ENCODE data around the gene LPIN1. TPM values are rescaled to one million over a fixed set of nuclear protein-coding genes. Genes with fewer than 3 reads are reported as not detected.

LPIN1 gene
- 17.3 TPM for polyA plus RNA-seq

GRCh38 chr2:11746376-11746806 lies at the start of gene LPIN1:
Gene LPIN1 (plus strand): TSS chr2:11746632. CDS start chr2:11765542, 18,910 bp downstream.
- Mint-ChIP-seq H3K4me1 (peaks cover 52 to 60% (median 53%) of the 10 kb centered on the region in 3 donors), H3K27ac (peak within 1 kb of the TSS; percentile 15 to 97 (median 87)), H3K36me3 (no peaks in the 10 kb centered on the region), H3K27me3 (no peaks in the 10 kb centered on the region), H3K9me3 (no peaks in the 10 kb centered on the region), H3K4me3 (peak within 1 kb of the TSS; percentile 85 to 97 (median 90))

- Mint-ChIP-seq H3K27ac (no peak overlapping the region), H3K36me3 (no peaks in the 10 kb centered on the region), H3K4me1 (peaks cover 0 to 5% (median 2%) of the 10 kb centered on the region in 3 donors), H3K4me3 (no peak overlapping the region), H3K9me3 (no peaks in the 10 kb centered on the region), H3K27me3 (peaks cover 2% of the 10 kb centered on the region)
Observed at GRCh38 chr2:11696736-11697102, 49.7 kb upstream of the LPIN1 start.

GRCh38 chr2:11697103-11697871 lies 49.1 kb upstream of the LPIN1 start:
- peaks cover 2% of the 10 kb centered on the region for H3K27me3 Mint-ChIP-seq
- peaks cover 0 to 5% (median 2%) of the 10 kb centered on the region in 3 donors for H3K4me1 Mint-ChIP-seq
- no peak overlapping the region for H3K4me3 Mint-ChIP-seq
- no peak overlapping the region for H3K27ac Mint-ChIP-seq
- no peaks in the 10 kb centered on the region for H3K9me3 Mint-ChIP-seq
- H3K36me3 Mint-ChIP-seq = no peaks in the 10 kb centered on the region

- no peak overlapping the region for H3K27ac Mint-ChIP-seq
- no peaks in the 10 kb centered on the region for H3K27me3 Mint-ChIP-seq
- no peaks in the 10 kb centered on the region for H3K9me3 Mint-ChIP-seq
- peaks cover 0 to 2% (median 0%) of the 10 kb centered on the region in 3 donors for H3K4me1 Mint-ChIP-seq
- H3K36me3 Mint-ChIP-seq = no peaks in the 10 kb centered on the region
- H3K4me3 Mint-ChIP-seq = no peak overlapping the region
Observed at GRCh38 chr2:11698009-11698922, 48.2 kb upstream of the LPIN1 start.

- no peak overlapping the region for H3K27ac Mint-ChIP-seq
- H3K27me3 Mint-ChIP-seq = no peaks in the 10 kb centered on the region
- no peaks in the 10 kb centered on the region for H3K9me3 Mint-ChIP-seq
- no peaks in the 10 kb centered on the region for H3K36me3 Mint-ChIP-seq
- H3K4me3 Mint-ChIP-seq = peak overlapping the region in 1 of 4 donors; percentile 57
- H3K4me1 Mint-ChIP-seq = peaks cover 0 to 2% (median 0%) of the 10 kb centered on the region in 3 donors
Observed at GRCh38 chr2:11699686-11700670, 46.5 kb upstream of the LPIN1 start.

GRCh38 chr2:11701206-11701605 lies 45.2 kb upstream of the LPIN1 start:
- no peaks in the 10 kb centered on the region for H3K27me3 Mint-ChIP-seq

GRCh38 chr2:11701751-11702301 lies 44.6 kb upstream of the LPIN1 start:
- no peaks in the 10 kb centered on the region for H3K9me3 Mint-ChIP-seq
- no peaks in the 10 kb centered on the region for H3K36me3 Mint-ChIP-seq
- H3K27ac Mint-ChIP-seq = no peak overlapping the region

More at GRCh38 chr2:11701206-11701605, 45.2 kb upstream of the LPIN1 start:
- H3K4me3 Mint-ChIP-seq = no peak overlapping the region
- H3K27ac Mint-ChIP-seq = no peak overlapping the region
- peaks cover 0 to under 1% (median 0%) of the 10 kb centered on the region in 3 donors for H3K4me1 Mint-ChIP-seq
- H3K9me3 Mint-ChIP-seq = no peaks in the 10 kb centered on the region
- no peaks in the 10 kb centered on the region for H3K36me3 Mint-ChIP-seq

GRCh38 chr2:11702946-11703345 lies 43.5 kb upstream of the LPIN1 start:
- Mint-ChIP-seq H3K9me3 (no peaks in the 10 kb centered on the region), H3K4me3 (no peak overlapping the region), H3K27me3 (no peaks in the 10 kb centered on the region), H3K27ac (no peak overlapping the region), H3K4me1 (no peaks in the 10 kb centered on the region), H3K36me3 (no peaks in the 10 kb centered on the region)

More at GRCh38 chr2:11701751-11702301, 44.6 kb upstream of the LPIN1 start:
- Mint-ChIP-seq H3K4me3 (no peak overlapping the region), H3K4me1 (no peaks in the 10 kb centered on the region), H3K27me3 (no peaks in the 10 kb centered on the region)

- H3K9me3 Mint-ChIP-seq = no peaks in the 10 kb centered on the region
- no peak overlapping the region for H3K27ac Mint-ChIP-seq
- H3K27me3 Mint-ChIP-seq = no peaks in the 10 kb centered on the region
- H3K4me3 Mint-ChIP-seq = no peak overlapping the region
- H3K4me1 Mint-ChIP-seq = no peaks in the 10 kb centered on the region
- no peaks in the 10 kb centered on the region for H3K36me3 Mint-ChIP-seq
Observed at GRCh38 chr2:11703700-11704099, 42.7 kb upstream of the LPIN1 start.

GRCh38 chr2:11705063-11705462 lies 41.4 kb upstream of the LPIN1 start:
- Mint-ChIP-seq H3K9me3 (no peaks in the 10 kb centered on the region), H3K4me1 (no peaks in the 10 kb centered on the region)

GRCh38 chr2:11705711-11706110 lies 40.7 kb upstream of the LPIN1 start:
- H3K27ac Mint-ChIP-seq = no peak overlapping the region
- no peaks in the 10 kb centered on the region for H3K36me3 Mint-ChIP-seq
- no peaks in the 10 kb centered on the region for H3K4me1 Mint-ChIP-seq
- no peaks in the 10 kb centered on the region for H3K27me3 Mint-ChIP-seq
- no peak overlapping the region for H3K4me3 Mint-ChIP-seq
- no peaks in the 10 kb centered on the region for H3K9me3 Mint-ChIP-seq

More at GRCh38 chr2:11705063-11705462, 41.4 kb upstream of the LPIN1 start:
- Mint-ChIP-seq H3K36me3 (no peaks in the 10 kb centered on the region), H3K27me3 (no peaks in the 10 kb centered on the region), H3K4me3 (no peak overlapping the region), H3K27ac (peak overlapping the region in 1 of 3 donors; percentile 33)

GRCh38 chr2:11708106-11708505 lies 38.3 kb upstream of the LPIN1 start:
- Mint-ChIP-seq H3K9me3 (no peaks in the 10 kb centered on the region), H3K36me3 (no peaks in the 10 kb centered on the region), H3K27me3 (no peaks in the 10 kb centered on the region), H3K27ac (no peak overlapping the region), H3K4me3 (no peak overlapping the region), H3K4me1 (no peaks in the 10 kb centered on the region)

- Mint-ChIP-seq H3K36me3 (no peaks in the 10 kb centered on the region), H3K27ac (no peak overlapping the region), H3K9me3 (no peaks in the 10 kb centered on the region), H3K4me1 (no peaks in the 10 kb centered on the region), H3K27me3 (no peaks in the 10 kb centered on the region), H3K4me3 (no peak overlapping the region)
Observed at GRCh38 chr2:11709293-11709692, 37.1 kb upstream of the LPIN1 start.

- Mint-ChIP-seq H3K4me1 (no peaks in the 10 kb centered on the region), H3K9me3 (no peaks in the 10 kb centered on the region), H3K36me3 (no peaks in the 10 kb centered on the region), H3K27me3 (no peaks in the 10 kb centered on the region), H3K27ac (no peak overlapping the region), H3K4me3 (no peak overlapping the region)
Observed at GRCh38 chr2:11710210-11710609, 36.2 kb upstream of the LPIN1 start.

Measured in IgD-negative memory B cell (primary cell).